ENCODE measurements around the gene CYP4F8.
"Not testable (repeated sequence)": the region's sequence is repeated elsewhere in the genome, so short reads cannot be mapped to it uniquely, and the experiment has no call there.

- not testable (repeated sequence) for TF ChIP-seq CTCF (IDR thresholded peaks at IDR 0.05; ENCODE audit: low read depth, low read length); EZH2phosphoT487 (IDR thresholded peaks at IDR 0.05; ENCODE audit: low read depth)
Measured at GRCh38 chr19:15679865-15680264, 64.8 kb downstream of the CYP4F8 start.

All from OCI-LY3 (cell line).